Upper lobe of left lung (tissue), 6 donors: ENCODE measurements around the gene PARD3B. TPM values are rescaled to one million over a fixed set of nuclear protein-coding genes. Genes with fewer than 3 reads are reported as not detected.

Experiments
- ATAC-seq, 2 donors: fragments of 200-7000 bp; cut with Tn5 transposase; one replicate each; pipeline ENCODE4 v1.9.1; 2022; ENCODE audit warnings: mild to moderate bottlenecking in 2 of 2, moderate library complexity in 2 of 2; ENCODE audit not compliant: low FRiP score in 2 of 2
- DNase-seq, 2 donors: peaks; one replicate each; pipeline ENCODE4 v3.0.0-alpha.2; 2019 to 2020
- H3K27ac ChIP-seq, 4 donors: fragments of 200-600 bp; sonication (generic); one replicate each; pipeline ENCODE4 v1.5.1; 2016 to 2019
- H3K27me3 ChIP-seq, 4 donors: fragments of 200-600 bp; sonication (generic); one replicate each; pipeline ENCODE4 v1.5.1; 2017 to 2019
- H3K36me3 ChIP-seq, 4 donors: fragments of 200-600 bp; sonication (generic); one replicate each; pipeline ENCODE4 v1.5.1; 2016 to 2019
- H3K4me1 ChIP-seq, 4 donors: fragments of 200-600 bp; sonication (generic); one replicate each; pipeline ENCODE4 v1.5.1; 2018 to 2019
- H3K4me3 ChIP-seq, 4 donors: fragments of 200-600 bp; sonication (generic); one replicate each; pipeline ENCODE4 v1.5.1; 2017 to 2019; ENCODE audit warnings: mild to moderate bottlenecking in 2 of 4, moderate library complexity in 1 of 4
- H3K9me3 ChIP-seq, 4 donors: fragments of 200-600 bp; sonication (generic); one replicate each; pipeline ENCODE4 v1.5.1; 2018 to 2019
- CTCF ChIP-seq, 6 experiments: fragments of 450-650 bp in 4 of 6; fragments of 200-600 bp in 2 of 6; sonication (generic) in 2 of 6; IDR thresholded peaks; one replicate each; pipeline ENCODE4 v1.5.1; 2016 to 2019; ENCODE audit warnings: antibody characterized with exemption in 6 of 6
- EP300 ChIP-seq, 4 donors: sonication (generic); formaldehyde crosslinking; IDR thresholded peaks; one replicate each; pipeline ENCODE4 v1.5.1; 2017; ENCODE audit warnings: antibody characterized with exemption in 4 of 4, control low read depth in 2 of 4
- POLR2A ChIP-seq, 4 donors: fragments of 450-650 bp; IDR thresholded peaks; one replicate each; pipeline ENCODE4 v1.5.1; 2016 to 2017; ENCODE audit warnings: antibody characterized with exemption in 4 of 4, mild to moderate bottlenecking in 2 of 4
- POLR2AphosphoS5 ChIP-seq, 2 donors: sonication (generic); formaldehyde crosslinking; IDR thresholded peaks; one replicate each; pipeline ENCODE4 v1.5.1; 2017; ENCODE audit warnings: antibody characterized with exemption in 2 of 2
- WGBS, 2 donors: methylation state at CpG; one replicate each; pipeline ENCODE4 v1.1.5; 2017 to 2018; 5-methylcytosine and 5-hydroxymethylcytosine counted together
- total RNA-seq, 6 donors: library from RNA; depleted of rRNA in 4 of 6; stranded (reverse); fragments of >200 nt in 4 of 6; gene quantifications; one replicate each; pipeline versions ENCODE4 v1.1.0 to v1.2.1, GENCODE V29; 2016 to 2021
- donor health status: DM: no; HTN: no; CAD: no; lungs with moderate emphysema.
- donor health status: DM: no; HTN: yes; CAD: no; lungs with severe emphysema.

The PARD3B gene
- total RNA-seq, 6 donors from 2014 or later, result 17.8 to 44.9 (median 24.2) TPM

GRCh38 chr2:205014201-205014600, 468.9 kb downstream of the PARD3B start:
- Histone ChIP-seq H3K27ac (no peak overlapping the region), H3K27me3 (no peaks in the 10 kb centered on the region), H3K36me3 (no peaks in the 10 kb centered on the region), H3K4me1 (no peaks in the 10 kb centered on the region), H3K9me3 (no peaks in the 10 kb centered on the region), H3K4me3 (no peak overlapping the region)
- TF ChIP-seq CTCF (IDR thresholded peaks at IDR 0.05) (no peak), POLR2A (IDR thresholded peaks at IDR 0.05) (no peak), EP300 (IDR thresholded peaks at IDR 0.05) (no peak), POLR2AphosphoS5 (IDR thresholded peaks at IDR 0.05) (no peak)
- ATAC-seq (no peak), DNase-seq (no peak)
- WGBS, 2 donors, result 63 to 83% methylated on average over 2 of the region's 2 CpGs

GRCh38 chr2:205017381-205017780, 472.1 kb downstream of the PARD3B start:
- H3K36me3 ChIP-seq, result no peaks in the 10 kb centered on the region
- WGBS, 2 donors, result 51 to 72% methylated on average over 2 of the region's 2 CpGs
- DNase-seq (no peak), ATAC-seq (no peak)
- TF ChIP-seq EP300 (IDR thresholded peaks at IDR 0.05) (no peak), POLR2AphosphoS5 (IDR thresholded peaks at IDR 0.05) (no peak), CTCF (IDR thresholded peaks at IDR 0.05) (no peak), POLR2A (IDR thresholded peaks at IDR 0.05) (no peak)
- no peaks in the 10 kb centered on the region for H3K27me3 ChIP-seq
- H3K4me3 ChIP-seq, result no peak overlapping the region
- H3K27ac ChIP-seq, result no peak overlapping the region
- no peaks in the 10 kb centered on the region for H3K4me1 ChIP-seq
- H3K9me3 ChIP-seq, result no peaks in the 10 kb centered on the region

DNA sequence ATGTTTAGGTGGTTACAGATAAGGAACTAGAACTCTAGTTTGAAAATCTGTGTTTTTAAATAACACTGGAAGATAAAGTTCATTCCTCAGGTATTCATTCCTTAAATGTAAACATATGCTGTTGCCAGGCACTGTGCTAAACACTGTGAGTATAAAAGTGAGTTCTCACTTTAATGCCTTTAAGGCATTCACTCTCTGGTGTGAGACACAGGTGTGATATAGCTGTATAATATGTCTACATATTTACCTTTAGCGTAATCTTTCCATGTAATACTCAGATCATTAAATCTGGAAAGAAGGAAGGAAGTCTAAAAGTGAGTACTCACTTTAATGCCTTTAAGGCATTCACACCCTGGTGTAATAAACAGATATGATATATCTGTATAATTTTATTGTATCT, 472.6 kb downstream of the PARD3B start:
- DNase-seq (no peak), ATAC-seq (no peak)
- Histone ChIP-seq H3K4me3 (no peak overlapping the region), H3K27ac (no peak overlapping the region), H3K27me3 (no peaks in the 10 kb centered on the region), H3K9me3 (no peaks in the 10 kb centered on the region), H3K4me1 (no peaks in the 10 kb centered on the region), H3K36me3 (no peaks in the 10 kb centered on the region)
- no peak for TF ChIP-seq CTCF (IDR thresholded peaks at IDR 0.05)
- no peak for TF ChIP-seq EP300 (IDR thresholded peaks at IDR 0.05)
- no peak for TF ChIP-seq POLR2A (IDR thresholded peaks at IDR 0.05)
- no peak for TF ChIP-seq POLR2AphosphoS5 (IDR thresholded peaks at IDR 0.05)
- WGBS, 2 donors, result 94 to 98% methylated on average over 1 of the region's 1 CpG

DNA sequence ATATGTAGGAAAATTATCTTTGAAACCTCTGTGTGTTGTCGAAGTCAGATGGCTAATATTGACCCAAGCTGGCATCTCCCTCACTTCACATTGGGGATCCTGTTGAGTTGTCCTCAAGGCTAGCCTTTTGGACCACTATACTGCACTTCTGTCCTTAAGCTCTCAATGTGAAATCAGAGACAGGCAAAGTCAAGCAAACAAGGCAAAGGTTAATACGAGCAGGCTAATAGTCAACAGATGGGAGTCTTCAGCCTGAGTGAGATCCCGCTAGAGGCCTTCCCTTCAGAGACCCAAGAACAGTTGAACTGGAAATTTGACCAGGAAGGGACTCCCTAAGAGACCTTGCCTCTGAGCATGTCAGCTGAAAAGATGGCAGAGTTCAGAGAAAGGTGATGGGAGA, 475.4 kb downstream of the PARD3B start:
- H3K9me3 ChIP-seq, result no peaks in the 10 kb centered on the region
- TF ChIP-seq EP300 (IDR thresholded peaks at IDR 0.05) (no peak), POLR2AphosphoS5 (IDR thresholded peaks at IDR 0.05) (no peak), POLR2A (IDR thresholded peaks at IDR 0.05) (no peak), CTCF (IDR thresholded peaks at IDR 0.05) (no peak)
- 84 to 91% methylated on average over 3 of the region's 3 CpGs for WGBS, 2 donors

DNA sequence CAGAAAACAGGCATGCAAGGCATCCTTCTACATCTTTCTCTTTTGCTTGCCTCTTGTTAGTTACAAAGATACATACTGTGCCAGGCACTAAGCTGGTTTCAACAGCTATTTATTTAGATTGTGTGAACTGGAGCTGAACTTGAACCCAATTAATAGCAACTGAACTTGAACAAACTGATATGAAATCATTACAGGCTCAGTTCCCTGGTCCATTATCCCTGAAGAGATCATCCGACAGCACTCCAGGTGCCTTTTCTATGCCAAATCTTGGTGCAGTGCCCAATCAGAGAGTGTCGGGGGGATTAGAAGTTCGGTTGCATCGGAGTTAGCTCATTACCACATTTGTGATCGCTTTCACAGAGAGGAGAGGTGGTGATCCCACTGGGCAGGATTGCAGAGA, 477.6 kb downstream of the PARD3B start:
- ATAC-seq (no peak), DNase-seq (no peak)
- WGBS, 2 donors, result 98% methylated on average over 5 of the region's 5 CpGs
- TF ChIP-seq CTCF (IDR thresholded peaks at IDR 0.05) (no peak), POLR2AphosphoS5 (IDR thresholded peaks at IDR 0.05) (no peak), EP300 (IDR thresholded peaks at IDR 0.05) (no peak)
- no peaks in the 10 kb centered on the region for H3K9me3 ChIP-seq
- peaks cover 0 to 6% (median 0%) of the 10 kb centered on the region in 4 donors for H3K4me1 ChIP-seq
- H3K27me3 ChIP-seq, result no peaks in the 10 kb centered on the region
- no peaks in the 10 kb centered on the region for H3K36me3 ChIP-seq
- H3K4me3 ChIP-seq, result no peak overlapping the region
- no peak overlapping the region for H3K27ac ChIP-seq

More for the DNA sequence above, 475.4 kb downstream of the PARD3B start:
- DNase-seq (no peak), ATAC-seq (no peak)
- Histone ChIP-seq H3K36me3 (no peaks in the 10 kb centered on the region), H3K4me3 (no peak overlapping the region), H3K4me1 (peaks cover 0 to 2% (median 0%) of the 10 kb centered on the region in 4 donors), H3K27ac (no peak overlapping the region), H3K27me3 (no peaks in the 10 kb centered on the region)
